Fibroblast of the conjunctiva (primary cell): ENCODE measurements around the gene TRABD2B.

Experiments used
- DNase-seq: peaks from one replicate; pipeline ENCODE4 v3.0.0-alpha.2; 2010; ENCODE audit warnings: low read depth

The TRABD2B gene

GRCh38 chr1:47992720-47993415 is 4.3 kb downstream of the TRABD2B start:
- peak; percentile 90 for DNase-seq

GRCh38 chr1:47991673-47992072 is 5.5 kb downstream of the TRABD2B start:
- peak; percentile 14 for DNase-seq

GRCh38 chr1:47991187-47991586 is 6.0 kb downstream of the TRABD2B start:
- DNase-seq = peak; percentile 63

GRCh38 chr1:47990286-47990685 is 6.9 kb downstream of the TRABD2B start:
- no peak for DNase-seq

- DNase-seq = no peak
Measured at GRCh38 chr1:47987601-47988000, 9.6 kb downstream of the TRABD2B start.

- DNase-seq = no peak
Measured at GRCh38 chr1:47986761-47987200, 10.4 kb downstream of the TRABD2B start.

GRCh38 chr1:47985018-47985417 is 12.2 kb downstream of the TRABD2B start:
- DNase-seq = no peak

GRCh38 chr1:47984175-47984789 is 12.9 kb downstream of the TRABD2B start:
- no peak for DNase-seq

- no peak for DNase-seq
Measured at GRCh38 chr1:47983691-47984090, 13.5 kb downstream of the TRABD2B start.

GRCh38 chr1:47981667-47982350 is 15.4 kb downstream of the TRABD2B start:
- DNase-seq = no peak

GRCh38 chr1:47980501-47980900 is 16.7 kb downstream of the TRABD2B start:
- no peak for DNase-seq

- DNase-seq = no peak
Measured at GRCh38 chr1:47979724-47980123, 17.5 kb downstream of the TRABD2B start.

GRCh38 chr1:47978486-47978885 is 18.7 kb downstream of the TRABD2B start:
- no peak for DNase-seq

- no peak for DNase-seq
Measured at GRCh38 chr1:47976728-47977127, 20.5 kb downstream of the TRABD2B start.

GRCh38 chr1:47976267-47976666 is 20.9 kb downstream of the TRABD2B start:
- DNase-seq = no peak

- DNase-seq = no peak
Measured at GRCh38 chr1:47975302-47975921, 21.8 kb downstream of the TRABD2B start.

- no peak for DNase-seq
Measured at GRCh38 chr1:47972864-47973432, 24.2 kb downstream of the TRABD2B start.

GRCh38 chr1:47971385-47972160 is 25.6 kb downstream of the TRABD2B start:
- DNase-seq = no peak

- DNase-seq = no peak
Measured at GRCh38 chr1:47970882-47971281, 26.3 kb downstream of the TRABD2B start.

GRCh38 chr1:47969478-47969877 is 27.7 kb downstream of the TRABD2B start:
- DNase-seq = no peak

- no peak for DNase-seq
Measured at GRCh38 chr1:47968556-47968888, 28.7 kb downstream of the TRABD2B start.
